Right lobe of liver (tissue), 4 donors: ENCODE data around the gene COMMD9.

Source experiments
- CTCF ChIP-seq, 4 donors: fragments of 200-600 bp in 3 of 4; fragments of 450-650 bp in 1 of 4; IDR thresholded peaks; one replicate each; pipeline versions ENCODE4 v1.5.1 to v1.8.0; 2016 to 2022; ENCODE audit warnings: antibody characterized with exemption in 4 of 4, mild to moderate bottlenecking in 2 of 4
- POLR2A ChIP-seq: fragments of 450-650 bp; IDR thresholded peaks from one replicate; pipeline ENCODE4 v1.6.1; 2017; ENCODE audit warnings: antibody characterized with exemption, mild to moderate bottlenecking
- donor health status: DM: no; HTN: no; CAD: no.
- donor health status: DM: no; HTN: no; CAD: no.
- donor health status: DM: no; HTN: yes; CAD: no.

- no peak for TF ChIP-seq CTCF (IDR thresholded peaks at IDR 0.05)
- no peak for TF ChIP-seq POLR2A
Measured at GRCh38 chr11:36222831-36223635, 66.2 kb downstream of the COMMD9 start.
